Epithelial cell of esophagus (primary cell): ENCODE measurements around the gene PKMYT1.

Experiments used
- DNase-seq: peaks from one replicate; pipeline ENCODE4 v3.0.0; 2010; ENCODE audit warnings: low read depth
- H3K4me3 ChIP-seq: 2 replicates; pipeline ENCODE4 v1.5.1; 2011; ENCODE audit warnings: mild to moderate bottlenecking, low read length, control low read depth
- CTCF ChIP-seq: IDR thresholded peaks from 2 replicates; pipeline ENCODE4 v1.5.1; 2011; ENCODE audit warnings: low read depth, mild to moderate bottlenecking, low read length, control low read depth, inconsistent platforms; ENCODE audit not compliant: insufficient read depth; ENCODE audit errors: missing control alignments

Gene PKMYT1

GRCh38 chr16:2969545-2970521, 10.4 kb downstream of the PKMYT1 start:
- peak overlapping the region; percentile 47 for H3K4me3 ChIP-seq
- peak; percentile 45 for TF ChIP-seq CTCF
- peak; percentile 79 for DNase-seq

GRCh38 chr16:2968738-2969544, 11.3 kb downstream of the PKMYT1 start, which contains the start of gene PAQR4:
PAQR4 (plus strand) TSS chr16:2969348; CDS start chr16:2969675, 327 bp downstream.
- TF ChIP-seq CTCF: no peak
- peak within 1 kb of the TSS; percentile 47 for H3K4me3 ChIP-seq
- peak; percentile 94 for DNase-seq

GRCh38 chr16:2968368-2968737, 11.9 kb downstream of the PKMYT1 start:
- TF ChIP-seq CTCF: no peak
- H3K4me3 ChIP-seq: peak overlapping the region; percentile 43

GRCh38 chr16:2967721-2968161, 12.5 kb downstream of the PKMYT1 start:
- H3K4me3 ChIP-seq: no peak overlapping the region
- no peak for TF ChIP-seq CTCF
- DNase-seq: no peak

More at GRCh38 chr16:2968368-2968737, 11.9 kb downstream of the PKMYT1 start:
- peak; percentile 47 for DNase-seq

- DNase-seq: no peak
- H3K4me3 ChIP-seq: no peak overlapping the region
- TF ChIP-seq CTCF: no peak
Observed at GRCh38 chr16:2967211-2967631, 13.0 kb downstream of the PKMYT1 start.

- H3K4me3 ChIP-seq: no peak overlapping the region
- TF ChIP-seq CTCF: no peak
Observed at GRCh38 chr16:2966808-2967191, 13.4 kb downstream of the PKMYT1 start.

More at GRCh38 chr16:2966808-2967191, 13.4 kb downstream of the PKMYT1 start:
- no peak for DNase-seq
